Keratinocyte (primary cell): Measurements from ENCODE around the gene ACVR2B. TPM values are rescaled to one million over a fixed set of nuclear protein-coding genes. Genes with fewer than 3 reads are reported as not detected.

Experiments used
- DNase-seq: peaks from one replicate; pipeline ENCODE4 v3.0.0-alpha.2; 2011; ENCODE audit warnings: low read depth, missing footprints, low spot score
- FAIRE-seq: peaks from 2 replicates; lab custom pipeline; 2011; peaks lifted over from hg19 to GRCh38; lab: Jason Lieb, UNC
- H2AFZ ChIP-seq: 2 replicates; pipeline ENCODE4 v1.6.0; 2012; ENCODE audit warnings: low read length, control low read depth, inconsistent platforms; ENCODE audit not compliant: control insufficient read depth
- H3K27ac ChIP-seq: 2 replicates; pipeline ENCODE4 v1.5.1; 2011; ENCODE audit warnings: low read length; ENCODE audit not compliant: control insufficient read depth, insufficient read depth
- H3K27me3 ChIP-seq: 3 replicates; pipeline ENCODE4 v1.6.0; 2011; ENCODE audit warnings: low read length; ENCODE audit not compliant: control insufficient read depth, insufficient read depth; ENCODE audit errors: extremely low read depth
- H3K36me3 ChIP-seq, 2 experiments: 2 replicates in 1 of 2; 3 replicates in 1 of 2; pipeline ENCODE4 v1.5.1; 2011; ENCODE audit warnings: low read length in 2 of 2, mild to moderate bottlenecking in 1 of 2; ENCODE audit not compliant: control insufficient read depth in 2 of 2, insufficient read depth in 2 of 2; ENCODE audit errors: extremely low read depth in 1 of 2
- H3K4me1 ChIP-seq: 3 replicates; pipeline ENCODE4 v1.5.1; 2011; ENCODE audit warnings: low read length; ENCODE audit not compliant: control insufficient read depth, insufficient read depth; ENCODE audit errors: extremely low read depth
- H3K4me2 ChIP-seq: 3 replicates; pipeline ENCODE4 v1.6.0; 2011; ENCODE audit warnings: low read depth, low read length; ENCODE audit not compliant: control insufficient read depth, insufficient read depth; ENCODE audit errors: extremely low read depth
- H3K4me3 ChIP-seq, 3 experiments: fragments of 200-600 bp in 1 of 3; sonication (generic) in 1 of 3; 2 replicates in 2 of 3; 3 replicates in 1 of 3; pipeline ENCODE4 v1.5.1; 2011 to 2016; ENCODE audit warnings: low read length in 3 of 3, mild to moderate bottlenecking in 3 of 3, control low read depth in 2 of 3, inconsistent platforms in 1 of 3, low read depth in 1 of 3, mixed read lengths in 1 of 3, mixed run types in 1 of 3, moderate library complexity in 1 of 3; ENCODE audit not compliant: control insufficient read depth in 2 of 3, insufficient read depth in 2 of 3; ENCODE audit errors: extremely low read depth in 1 of 3
- H3K79me2 ChIP-seq: 2 replicates; pipeline ENCODE4 v1.6.0; 2012; ENCODE audit warnings: low read length; ENCODE audit not compliant: control insufficient read depth, insufficient read depth
- H3K9ac ChIP-seq: 3 replicates; pipeline ENCODE4 v1.6.0; 2011; ENCODE audit warnings: low read length; ENCODE audit not compliant: control insufficient read depth, insufficient read depth; ENCODE audit errors: extremely low read depth
- H3K9me1 ChIP-seq: 3 replicates; pipeline ENCODE4 v1.6.0; 2011; ENCODE audit warnings: low read length; ENCODE audit not compliant: control insufficient read depth, insufficient read depth; ENCODE audit errors: extremely low read depth
- H3K9me3 ChIP-seq: 2 replicates; pipeline ENCODE4 v1.5.1; 2012; ENCODE audit warnings: low read depth, low read length; ENCODE audit not compliant: control insufficient read depth
- H4K20me1 ChIP-seq: 3 replicates; pipeline ENCODE4 v1.6.0; 2011; ENCODE audit warnings: low read length; ENCODE audit not compliant: control insufficient read depth, insufficient read depth; ENCODE audit errors: extremely low read depth
- CTCF ChIP-seq, 3 experiments: IDR thresholded peaks in 1 of 3; conservative IDR thresholded peaks in 1 of 3; optimal IDR thresholded peaks in 1 of 3; 2 replicates in 2 of 3; 3 replicates in 1 of 3; pipeline versions ENCODE3 to v1.5.1; 2011; ENCODE audit warnings: low read length in 3 of 3, mild to moderate bottlenecking in 3 of 3, moderate library complexity in 2 of 3, control low read depth in 1 of 3, inconsistent platforms in 1 of 3; ENCODE audit not compliant: insufficient read depth in 2 of 3; ENCODE audit errors: extremely low read depth in 1 of 3
- EZH2 ChIP-seq: IDR thresholded peaks from one replicate; pipeline ENCODE4 v1.6.1; 2012; ENCODE audit warnings: inconsistent platforms, mild to moderate bottlenecking, low read length, moderate library complexity
- dilution Hi-C: fragments of 300-500 bp; cut with MboI; formaldehyde crosslinking; loops from one replicate; pipeline ENCODE4 v1.7.0; 2020; ENCODE audit warnings: low sequenced_read_pairs; ENCODE audit not compliant: extremely low pct_ligation_motif_present
- polyA plus RNA-seq, 5 experiments: library from polyadenylated mRNA; depleted of rRNA in 3 of 5; stranded (reverse) in 3 of 5; stranded (forward) in 1 of 5; unstranded in 1 of 5; fragments of >200 nt; gene quantifications; 1 replicate in 1 of 5; 2 replicates in 3 of 5; 3 replicates in 1 of 5; pipeline versions ENCODE4 v1.2.1 to v1.2.3, GENCODE V29; 2011 to 2012; ENCODE audit warnings: missing spikeins in 2 of 5, low read depth in 1 of 5, low replicate concordance in 1 of 5

ACVR2B gene
- polyA plus RNA-seq, 1 donor (not counting 4 experiments of a cell fraction or from before 2014, with no cell fraction given), result 0.46 TPM

DNA sequence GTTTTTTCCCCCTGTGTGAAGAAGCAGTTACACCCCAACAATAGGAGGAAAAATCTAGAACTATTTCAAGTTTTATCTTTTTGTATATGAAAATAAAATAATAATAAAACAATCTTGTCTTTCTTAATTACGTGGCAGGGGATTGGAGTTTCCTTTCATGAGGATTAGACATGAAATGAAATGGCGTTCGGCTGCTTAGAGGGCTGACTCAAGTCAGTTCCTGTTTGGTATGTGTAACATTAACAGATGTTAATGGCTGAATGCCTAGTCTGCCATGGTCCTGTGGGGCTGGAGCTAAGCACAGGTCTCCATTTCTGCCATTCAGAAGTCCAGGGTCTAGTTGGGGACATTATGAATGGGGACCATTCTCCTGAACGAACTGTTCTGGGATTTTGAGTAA is 39.3 kb downstream of the ACVR2B start:
- Histone ChIP-seq H2AFZ (peak overlapping the region; percentile 7), H3K27ac (no peak overlapping the region), H3K79me2 (no peaks in the 10 kb centered on the region), H3K27me3 (no peaks in the 10 kb centered on the region), H3K9me3 (no peaks in the 10 kb centered on the region), H4K20me1 (no peaks in the 10 kb centered on the region), H3K4me2 (no peak overlapping the region), H3K9me1 (no peaks in the 10 kb centered on the region), H3K9ac (no peak overlapping the region), H3K36me3 (no peaks in the 10 kb centered on the region), H3K4me1 (peaks cover 3% of the 10 kb centered on the region), H3K4me3 (no peak overlapping the region)
- TF ChIP-seq CTCF (optimal IDR thresholded peaks at IDR 0.05 in 1 of 3, IDR thresholded peaks at IDR 0.05 in 1 of 3, conservative IDR thresholded peaks at IDR 0.05 in 1 of 3; ENCODE audit: extremely low read depth in 1 of 3, insufficient read depth in 2 of 3, low read length in 3 of 3) (no peak), EZH2 (no peak)
- FAIRE-seq, result no peak
- no peak for DNase-seq
- dilution Hi-C loops, result no loop called here

DNA sequence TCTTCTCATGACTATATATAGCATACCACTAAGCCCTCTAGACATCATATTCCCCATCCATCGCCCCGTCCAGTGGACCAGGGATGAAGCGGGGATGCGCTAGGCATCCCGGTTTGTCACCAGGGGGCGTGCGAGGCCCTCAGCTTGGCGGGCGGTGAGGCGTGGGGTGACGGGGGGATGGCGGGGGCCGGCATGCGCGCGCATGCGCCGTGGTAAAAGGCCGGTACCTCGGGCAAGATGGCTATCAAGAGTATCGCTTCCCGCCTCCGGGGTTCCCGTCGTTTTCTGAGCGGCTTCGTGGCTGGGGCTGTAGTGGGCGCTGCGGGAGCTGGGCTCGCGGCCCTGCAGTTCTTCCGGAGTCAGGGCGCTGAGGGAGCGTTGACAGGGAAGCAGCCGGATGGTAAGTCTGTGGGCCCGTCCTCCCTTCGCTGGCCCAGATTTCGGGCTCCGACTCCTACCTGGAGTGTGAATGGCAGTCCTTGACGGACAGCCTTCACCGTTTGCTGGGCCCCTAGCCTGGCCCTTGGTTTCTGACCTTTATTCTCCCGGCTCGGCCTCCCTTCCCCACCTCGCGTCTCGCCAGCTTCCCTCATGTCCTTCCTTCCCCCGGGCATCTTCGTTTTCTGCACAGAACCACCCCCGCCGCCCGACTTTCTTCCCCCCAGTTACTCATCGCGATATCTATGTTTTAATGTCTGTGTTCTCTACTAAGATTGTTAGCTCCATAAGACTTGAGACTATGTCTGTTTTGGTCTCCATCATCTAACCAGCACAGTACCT is 42.6 kb downstream of the ACVR2B start, which contains the start of gene EXOG:
EXOG (plus strand) TSS at position 210 of the 780 bp plus-strand sequence; CDS start at position 238, 28 bp downstream.
- TF ChIP-seq EZH2 (no peak), CTCF (optimal IDR thresholded peaks at IDR 0.05 in 1 of 3, IDR thresholded peaks at IDR 0.05 in 1 of 3, conservative IDR thresholded peaks at IDR 0.05 in 1 of 3; ENCODE audit: extremely low read depth in 1 of 3, insufficient read depth in 2 of 3, low read length in 3 of 3) (peak; percentile 62 to 97 (median 90))
- peak; percentile 55 for DNase-seq
- H3K4me1 ChIP-seq, result peaks cover 3% of the 10 kb centered on the region
- H4K20me1 ChIP-seq, result no peaks in the 10 kb centered on the region
- peak within 1 kb of the TSS; percentile 85 to 88 (median 86) for H3K4me3 ChIP-seq
- no peaks in the 10 kb centered on the region for H3K9me3 ChIP-seq
- H3K79me2 ChIP-seq, result no peaks in the 10 kb centered on the region
- no peaks in the 10 kb centered on the region for H3K9me1 ChIP-seq
- peak within 1 kb of the TSS; percentile 81 for H3K9ac ChIP-seq
- H3K27me3 ChIP-seq, result no peaks in the 10 kb centered on the region
- H2AFZ ChIP-seq, result peak within 1 kb of the TSS; percentile 99
- dilution Hi-C loops, result no loop called here
- peak within 1 kb of the TSS; percentile 61 for H3K27ac ChIP-seq
- peak; percentile 13 for FAIRE-seq
- H3K4me2 ChIP-seq, result peak within 1 kb of the TSS; percentile 63
- H3K36me3 ChIP-seq, result peaks cover 2 to 3% of the 10 kb centered on the region in 2 experiments
